ENCODE results near the gene DDX28.
A peak's percentile ranks its signal among the peaks of the same experiment; 100 is the strongest.

Gene DDX28, protein sequence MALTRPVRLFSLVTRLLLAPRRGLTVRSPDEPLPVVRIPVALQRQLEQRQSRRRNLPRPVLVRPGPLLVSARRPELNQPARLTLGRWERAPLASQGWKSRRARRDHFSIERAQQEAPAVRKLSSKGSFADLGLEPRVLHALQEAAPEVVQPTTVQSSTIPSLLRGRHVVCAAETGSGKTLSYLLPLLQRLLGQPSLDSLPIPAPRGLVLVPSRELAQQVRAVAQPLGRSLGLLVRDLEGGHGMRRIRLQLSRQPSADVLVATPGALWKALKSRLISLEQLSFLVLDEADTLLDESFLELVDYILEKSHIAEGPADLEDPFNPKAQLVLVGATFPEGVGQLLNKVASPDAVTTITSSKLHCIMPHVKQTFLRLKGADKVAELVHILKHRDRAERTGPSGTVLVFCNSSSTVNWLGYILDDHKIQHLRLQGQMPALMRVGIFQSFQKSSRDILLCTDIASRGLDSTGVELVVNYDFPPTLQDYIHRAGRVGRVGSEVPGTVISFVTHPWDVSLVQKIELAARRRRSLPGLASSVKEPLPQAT

DNA sequence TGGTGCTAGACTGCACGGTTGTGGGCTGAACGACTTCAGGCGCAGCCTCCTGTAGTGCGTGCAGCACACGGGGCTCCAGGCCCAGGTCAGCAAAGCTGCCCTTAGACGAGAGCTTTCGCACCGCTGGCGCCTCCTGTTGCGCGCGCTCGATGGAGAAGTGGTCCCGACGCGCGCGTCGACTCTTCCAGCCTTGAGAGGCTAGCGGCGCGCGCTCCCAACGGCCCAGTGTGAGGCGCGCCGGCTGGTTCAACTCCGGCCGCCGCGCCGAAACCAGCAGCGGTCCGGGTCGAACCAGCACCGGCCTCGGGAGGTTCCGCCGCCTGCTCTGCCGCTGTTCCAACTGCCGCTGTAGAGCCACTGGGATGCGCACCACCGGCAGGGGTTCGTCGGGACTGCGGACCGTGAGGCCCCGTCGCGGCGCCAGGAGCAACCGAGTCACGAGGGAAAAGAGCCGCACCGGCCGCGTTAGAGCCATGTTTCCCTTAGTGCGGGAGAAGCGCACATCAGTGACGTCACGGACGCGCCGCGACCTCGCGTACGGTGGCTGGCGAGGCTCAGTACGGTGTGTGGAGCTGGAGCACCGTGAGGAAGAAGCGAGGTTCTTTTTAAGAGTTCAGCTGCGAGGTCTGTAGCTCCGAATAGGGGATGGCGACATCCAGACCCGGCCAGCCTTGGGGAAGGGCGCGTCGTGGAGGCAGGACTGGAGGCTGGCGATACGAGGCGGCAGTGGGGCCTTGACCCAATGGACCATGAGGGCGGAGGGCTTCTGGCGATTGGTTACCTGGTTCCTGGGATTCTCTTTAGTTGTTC, at the start of gene DDX28, which contains the start of gene DUS2:
Gene DDX28, minus strand, starts transcription at position 505 of the 810 bp plus-strand sequence. Its CDS starts 30 bp downstream, at position 475.
Gene DUS2, plus strand, starts transcription at position 557 of the 810 bp plus-strand sequence. CDS start 14,740 bp downstream, outside the sequence.
- FAIRE-seq (peak; percentile 78), DNase-seq (ENCODE audit: insufficient read length, low spot score) (peak; percentile 83)

DNA sequence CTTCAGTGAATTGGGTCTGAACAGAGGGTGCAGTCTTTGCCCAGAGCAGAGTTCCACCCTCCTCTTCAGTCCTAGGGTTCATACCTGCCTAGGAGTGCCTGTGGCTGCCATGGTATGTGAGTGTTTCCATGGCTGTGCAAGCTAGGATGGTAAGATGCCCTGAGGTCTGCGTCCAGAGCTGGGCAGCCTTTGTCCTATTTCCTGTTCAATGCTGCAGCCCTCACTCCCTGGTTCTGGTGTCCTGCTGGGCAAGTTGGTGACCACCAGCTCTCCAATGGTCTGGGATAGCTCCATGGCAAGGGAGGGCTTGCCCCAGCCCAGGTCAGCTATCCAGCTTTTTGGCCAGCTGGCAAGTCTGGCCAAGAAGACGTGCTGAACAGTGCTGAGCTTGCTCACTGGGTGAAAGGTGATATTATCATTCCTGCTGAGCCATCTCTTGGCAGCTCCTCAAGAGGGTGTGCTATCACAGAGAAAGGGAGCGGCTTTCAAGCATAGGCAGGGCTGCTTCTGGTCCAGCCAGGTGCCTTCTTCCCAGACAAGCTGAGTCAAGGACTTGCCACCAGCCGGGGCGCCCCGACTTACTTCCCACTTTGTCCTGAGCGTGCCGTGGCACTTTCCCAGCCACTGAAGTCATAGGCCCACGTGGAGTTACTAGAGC, 49.1 kb upstream of the DDX28 start:
- FAIRE-seq (no peak), DNase-seq (ENCODE audit: insufficient read length, low spot score) (no peak)

DNA sequence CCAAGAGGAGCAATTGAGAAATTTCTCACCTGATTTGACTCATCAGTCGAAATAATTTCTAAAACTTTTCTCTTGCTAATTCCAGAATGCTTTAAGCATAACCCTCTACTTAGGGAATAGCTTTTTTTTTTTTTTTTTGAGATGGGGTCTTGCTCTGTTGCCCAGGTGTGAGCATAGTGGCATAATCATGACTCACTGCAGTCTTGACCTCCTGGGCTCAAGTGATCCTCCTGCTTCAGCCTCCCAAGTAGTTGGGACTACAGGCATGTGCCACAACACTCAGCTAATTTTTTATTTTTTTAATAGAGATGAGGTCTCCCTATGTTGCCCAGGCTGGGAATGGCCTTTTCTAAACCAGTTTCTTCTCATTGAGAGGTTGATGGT, 48.5 kb upstream of the DDX28 start:
- FAIRE-seq = no peak

DNA sequence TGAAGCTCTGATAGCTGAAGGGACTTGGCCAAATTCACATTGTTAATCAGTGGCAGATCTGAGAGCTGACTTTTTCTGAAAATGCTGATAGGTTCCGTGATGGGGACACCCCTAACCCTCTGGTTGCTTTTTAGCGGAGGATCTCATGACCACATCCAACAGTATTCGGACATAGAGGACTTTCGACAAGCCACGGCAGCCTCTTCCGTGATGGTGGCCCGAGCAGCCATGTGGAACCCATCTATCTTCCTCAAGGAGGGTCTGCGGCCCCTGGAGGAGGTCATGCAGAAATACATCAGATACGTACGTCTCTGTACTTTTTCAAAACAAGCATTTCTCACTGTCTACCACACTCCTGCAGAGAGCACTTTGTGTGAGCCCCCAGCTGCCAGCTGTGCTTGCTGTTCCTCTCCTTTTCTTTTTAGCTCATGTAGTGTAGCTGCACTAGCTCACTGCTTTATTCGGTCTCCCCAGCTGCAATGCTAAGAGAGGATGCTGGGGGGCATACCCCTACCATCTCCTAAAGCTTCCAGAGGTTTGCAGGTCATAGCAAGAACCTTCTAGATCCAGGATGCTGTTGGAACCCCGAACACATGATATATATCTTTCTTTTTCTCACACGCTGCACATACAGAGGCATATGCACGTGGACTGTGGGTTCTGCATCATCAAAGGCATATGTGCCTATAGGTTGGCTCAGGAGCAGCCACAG, 47.9 kb upstream of the DDX28 start:
- peak; percentile 97 for FAIRE-seq
- no peak for DNase-seq (ENCODE audit: insufficient read length, low spot score)

More for the DNA sequence above, 48.5 kb upstream of the DDX28 start:
- no peak for DNase-seq (ENCODE audit: insufficient read length, low spot score)

DNA sequence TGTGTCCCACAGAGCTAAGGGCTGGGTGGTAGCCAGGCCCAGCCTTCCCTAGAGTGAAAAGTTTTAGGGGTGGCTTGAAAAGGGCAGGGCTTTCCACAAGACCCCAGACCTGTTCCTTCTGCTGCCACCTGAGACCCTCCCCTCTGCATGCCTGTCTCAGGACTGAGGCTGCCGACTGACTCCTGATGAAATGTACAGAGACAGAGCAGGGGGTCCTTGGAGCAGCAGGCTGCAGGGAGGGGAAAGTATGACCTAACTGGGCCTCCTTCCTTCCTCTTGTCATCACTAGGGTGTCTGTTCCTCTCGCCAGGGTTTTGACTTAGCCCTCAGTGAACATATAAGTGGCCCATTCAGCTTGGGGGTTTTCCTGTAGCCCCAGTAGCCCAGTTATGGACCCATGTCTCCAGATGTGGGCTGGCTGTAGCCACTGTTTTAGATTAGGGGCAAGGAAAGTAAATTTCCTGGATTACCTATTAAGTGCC, 47.3 kb upstream of the DDX28 start:
- DNase-seq (ENCODE audit: insufficient read length, low spot score) (no peak), FAIRE-seq (no peak)

DNA sequence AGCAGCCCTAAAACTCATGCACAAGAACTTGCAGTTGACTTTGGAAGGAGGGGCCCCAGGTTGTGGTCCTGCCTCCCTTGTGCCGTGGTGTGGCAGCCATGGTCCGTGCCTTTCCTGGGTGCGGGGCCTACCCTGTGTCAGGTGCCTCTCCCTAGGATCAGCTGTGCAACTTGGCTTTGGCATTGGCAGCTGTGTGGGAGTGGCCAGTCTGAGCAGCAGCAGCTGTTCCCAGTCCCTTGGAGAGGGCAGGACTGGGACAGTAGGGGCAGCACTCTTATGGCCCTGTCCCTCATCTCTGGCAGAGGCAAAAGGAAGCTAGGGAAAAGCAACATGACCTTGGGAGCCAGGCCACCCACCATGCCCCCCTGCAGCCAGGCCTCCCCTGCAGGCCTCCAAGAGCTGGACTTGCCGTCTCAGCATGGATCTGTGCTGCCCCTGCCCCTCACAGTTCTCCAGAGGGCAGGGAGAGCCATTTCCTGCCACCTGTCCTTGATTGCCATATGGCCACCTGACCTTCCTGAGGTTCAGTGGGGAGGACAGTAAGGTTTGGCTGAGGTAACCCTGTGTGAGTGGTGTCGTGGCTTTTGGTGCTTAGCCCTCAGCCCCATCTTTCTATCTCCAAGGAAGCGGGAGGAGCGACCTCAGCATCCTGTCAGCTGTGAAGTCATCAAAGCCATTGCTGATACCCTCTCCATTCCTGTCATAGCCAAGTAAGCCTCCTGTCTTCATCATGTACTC, 46.6 kb upstream of the DDX28 start:
- no peak for FAIRE-seq

DNA sequence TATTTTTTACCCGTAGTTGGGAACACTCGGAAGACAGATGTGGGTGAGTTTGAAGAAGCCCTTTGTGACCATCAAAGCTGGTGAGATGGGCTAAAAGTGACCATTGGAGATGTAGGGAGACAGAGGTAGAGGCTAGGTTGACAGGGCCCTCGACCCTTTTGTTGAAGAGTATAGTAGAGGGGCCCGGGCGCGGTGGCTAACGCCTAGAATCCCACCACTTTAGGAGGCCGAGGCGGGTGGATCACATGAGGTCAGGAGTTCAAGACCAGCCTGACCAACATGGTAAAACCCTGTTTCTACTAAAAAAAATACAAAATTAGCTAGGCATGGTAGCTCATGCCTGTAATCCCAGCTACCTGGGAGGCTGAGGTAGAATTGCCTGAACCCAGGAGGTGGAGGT, 45.9 kb upstream of the DDX28 start:
- DNase-seq (ENCODE audit: insufficient read length, low spot score) (no peak), FAIRE-seq (no peak)

More for the DNA sequence above, 46.6 kb upstream of the DDX28 start:
- DNase-seq (ENCODE audit: insufficient read length, low spot score) = no peak

DNA sequence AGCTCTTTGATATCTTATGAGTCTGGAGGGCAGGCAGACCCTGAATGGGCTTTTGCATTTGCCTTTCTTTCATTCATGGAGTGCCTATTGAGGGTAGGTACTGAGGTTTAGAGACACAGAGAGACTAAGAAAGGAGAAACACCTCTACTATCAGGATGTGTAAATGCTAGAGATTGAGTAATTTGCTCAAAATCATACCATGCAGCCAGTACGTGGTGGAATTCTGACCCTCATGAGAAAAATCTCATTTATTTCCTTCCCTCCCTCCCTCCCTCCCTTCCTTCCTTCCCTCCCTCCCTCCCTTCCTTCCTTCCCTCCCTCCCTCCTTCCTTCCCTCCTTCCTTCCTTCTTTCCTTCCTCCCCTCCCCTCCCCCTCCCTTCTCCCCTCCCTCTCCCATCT, 43.7 kb upstream of the DDX28 start:
- DNase-seq (ENCODE audit: insufficient read length, low spot score) (no peak), FAIRE-seq (no peak)

DNA sequence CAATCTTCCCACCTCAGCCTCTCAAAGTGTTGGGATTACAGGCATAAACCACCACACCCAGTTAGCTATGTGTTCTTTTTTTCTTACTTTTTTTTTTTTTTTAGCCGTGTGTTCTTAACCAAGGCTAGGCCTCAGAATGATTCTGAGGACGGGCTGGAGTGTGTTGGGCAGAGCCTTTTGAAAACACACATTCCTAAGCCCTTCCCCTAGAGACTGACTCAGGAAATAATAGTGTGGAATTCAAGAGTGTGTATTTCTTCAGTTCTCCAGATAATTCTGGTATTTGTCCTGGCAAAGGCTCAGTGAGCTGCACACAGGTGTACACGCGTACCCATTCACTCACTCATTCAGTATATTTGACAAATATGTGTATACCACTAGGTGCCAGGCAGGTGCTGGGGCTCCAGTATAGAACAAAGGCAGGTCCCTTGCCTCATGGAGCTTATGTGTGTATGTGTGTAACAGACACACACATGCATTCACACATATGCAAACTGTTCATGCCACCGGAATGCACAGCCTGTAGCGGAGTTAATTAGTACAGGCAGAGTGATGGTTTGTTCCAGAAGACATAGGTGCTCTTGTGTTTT, 42.8 kb upstream of the DDX28 start:
- FAIRE-seq (no peak), DNase-seq (ENCODE audit: insufficient read length, low spot score) (no peak)

DNA sequence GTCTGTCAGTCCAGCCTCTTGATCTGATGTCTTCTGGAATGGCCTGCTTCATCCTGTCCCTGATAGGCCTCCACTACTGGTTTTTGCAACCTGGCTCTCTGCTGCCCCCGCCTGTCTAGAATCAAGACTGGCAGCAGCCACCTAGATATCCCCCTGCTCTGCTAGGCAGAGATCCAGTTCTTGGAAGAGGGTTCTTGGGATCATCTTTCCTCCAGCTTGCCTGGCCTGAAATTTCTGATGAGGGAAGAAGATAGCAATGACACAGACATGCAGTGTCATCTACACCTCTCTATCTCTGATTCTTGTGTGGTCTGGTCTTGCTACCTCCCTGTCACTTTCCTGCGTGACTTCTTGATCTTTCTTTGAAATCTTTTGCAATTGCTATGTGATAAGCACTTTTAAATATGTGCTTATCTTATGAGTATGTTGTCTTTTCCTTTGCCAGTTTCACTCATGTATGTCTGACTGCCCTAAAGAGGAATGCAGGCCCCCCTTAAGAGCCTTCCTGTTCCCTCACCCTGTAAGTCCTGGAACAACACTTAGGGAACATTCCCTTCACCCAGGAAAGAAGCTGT, 41.8 kb upstream of the DDX28 start:
- FAIRE-seq (peak; percentile 90), DNase-seq (ENCODE audit: insufficient read length, low spot score) (no peak)

DNA sequence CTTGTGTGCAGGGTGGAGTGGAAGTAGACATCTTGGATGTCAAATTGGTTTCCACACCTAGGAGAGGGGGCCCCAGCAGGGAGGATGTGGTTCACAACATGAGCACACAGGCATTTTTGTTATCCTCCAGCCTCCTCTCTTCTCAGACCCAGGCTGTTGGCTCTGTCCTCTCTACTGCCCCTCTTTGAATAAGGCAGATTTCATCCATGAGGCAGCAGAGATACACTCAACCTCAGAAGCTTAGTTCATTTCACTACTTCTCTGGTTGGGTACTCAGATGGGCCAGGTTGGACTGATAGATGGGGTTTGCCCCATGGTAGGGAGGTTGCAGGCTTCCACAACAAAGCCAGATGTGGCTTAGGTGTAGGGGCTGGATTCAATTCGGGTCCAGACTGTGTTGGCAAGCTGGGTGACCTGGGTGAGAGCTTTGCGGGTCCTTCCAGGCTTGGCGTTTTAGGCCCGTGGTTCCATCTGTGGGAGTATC, 39.9 kb upstream of the DDX28 start:
- FAIRE-seq = no peak

DNA sequence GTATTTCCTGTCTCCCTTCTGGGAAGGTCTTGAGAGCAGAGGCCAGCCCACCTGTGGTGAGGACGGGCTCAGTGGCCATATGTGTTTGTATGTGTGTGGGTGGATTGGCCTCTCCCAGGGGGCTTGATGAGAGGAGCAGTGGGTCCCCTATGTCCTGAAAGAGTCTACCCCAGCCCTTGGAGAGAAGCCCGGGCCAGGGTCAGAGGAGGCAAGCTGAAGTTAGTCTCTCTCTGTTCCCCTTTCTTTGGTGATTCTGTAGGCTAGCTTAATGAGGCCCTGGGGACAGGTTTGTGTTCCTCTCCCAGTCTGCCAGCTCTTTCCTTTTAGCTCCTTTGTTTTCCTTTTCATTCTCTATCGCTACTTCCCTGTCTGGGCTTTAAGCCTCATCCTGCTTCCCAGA, 38.4 kb upstream of the DDX28 start:
- FAIRE-seq (no peak), DNase-seq (ENCODE audit: insufficient read length, low spot score) (no peak)

More for the DNA sequence above, 39.9 kb upstream of the DDX28 start:
- DNase-seq (ENCODE audit: insufficient read length, low spot score) = no peak

DNA sequence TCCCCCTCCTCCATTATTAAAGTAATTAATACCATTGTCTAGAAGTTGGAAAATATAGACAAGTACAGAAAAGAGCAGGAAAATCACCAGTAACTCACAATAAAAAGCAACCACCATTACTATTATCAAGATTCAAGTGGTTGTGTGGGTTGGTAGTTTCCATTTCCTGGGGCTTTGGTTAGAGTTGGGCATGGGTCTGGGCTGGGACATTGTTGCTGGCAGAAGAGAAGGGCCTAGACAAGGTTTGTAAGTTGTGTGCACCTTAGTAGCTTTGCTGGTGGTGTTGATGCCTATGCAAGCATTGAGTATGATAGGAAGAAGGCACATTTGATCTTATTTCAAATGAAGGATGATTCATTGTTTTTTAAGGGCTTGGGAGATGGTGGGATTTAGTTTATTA, 36.8 kb upstream of the DDX28 start:
- no peak for FAIRE-seq
- DNase-seq (ENCODE audit: insufficient read length, low spot score) = no peak

DNA sequence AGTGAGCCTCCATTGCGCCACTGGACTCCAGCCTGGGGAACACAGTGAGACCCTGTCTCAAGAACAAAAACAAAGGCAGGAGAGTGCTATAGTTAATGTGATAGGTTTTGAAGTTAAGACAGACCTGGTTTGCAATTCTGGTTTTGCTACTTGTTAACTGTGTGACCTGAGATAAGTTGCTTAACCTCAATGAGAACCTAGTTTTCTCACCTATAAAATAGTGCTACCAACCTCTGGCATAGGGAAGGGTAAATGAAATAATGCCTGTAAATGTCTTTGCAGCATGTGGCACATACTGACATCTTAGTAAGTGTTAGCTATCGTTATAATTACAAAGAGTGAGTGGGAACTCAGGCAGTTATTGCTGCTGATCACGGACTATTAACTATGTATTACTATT, 32.4 kb upstream of the DDX28 start:
- no peak for FAIRE-seq

DNA sequence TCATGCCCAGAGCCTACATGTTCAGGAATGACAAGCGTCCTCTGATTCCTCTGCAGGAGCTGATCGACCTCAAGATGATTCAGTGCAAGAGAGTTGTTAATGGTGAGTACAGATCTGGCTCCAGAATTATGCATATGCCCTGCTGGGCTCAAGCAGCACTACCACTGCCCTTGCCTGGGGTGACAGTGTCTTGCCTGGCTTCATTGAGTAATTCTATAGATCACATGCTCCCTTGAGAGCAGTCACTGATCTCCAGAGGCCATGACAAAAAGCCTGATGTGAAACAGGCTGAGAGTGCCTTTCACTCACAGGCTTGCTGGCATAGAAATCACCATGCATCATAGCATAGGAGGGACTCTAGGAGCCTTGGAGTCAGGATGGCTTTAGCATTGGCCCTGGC, 26.4 kb upstream of the DDX28 start:
- DNase-seq (ENCODE audit: insufficient read length, low spot score) (no peak), FAIRE-seq (no peak)

More for the DNA sequence above, 32.4 kb upstream of the DDX28 start:
- no peak for DNase-seq (ENCODE audit: insufficient read length, low spot score)

DNA sequence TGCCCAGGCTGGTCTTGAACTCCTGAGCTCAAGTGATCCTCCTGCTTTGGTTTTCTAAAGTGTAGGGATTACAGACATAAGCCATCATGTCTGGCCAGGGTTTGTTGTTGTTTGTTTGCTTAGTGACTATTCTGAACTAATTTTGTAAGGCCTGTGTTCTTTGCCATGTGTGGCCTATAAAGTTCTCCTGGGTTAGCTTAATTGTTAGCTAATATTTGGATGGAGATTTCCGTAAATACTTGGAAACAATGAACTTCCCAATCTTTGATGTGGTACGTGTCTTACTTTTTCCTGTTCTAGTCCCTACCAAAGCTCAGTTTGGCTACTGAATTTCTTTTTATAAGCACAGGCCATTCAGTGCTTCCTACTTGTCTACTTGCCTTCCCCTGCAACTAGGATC, 25.0 kb upstream of the DDX28 start:
- FAIRE-seq (no peak), DNase-seq (ENCODE audit: insufficient read length, low spot score) (no peak)

DNA sequence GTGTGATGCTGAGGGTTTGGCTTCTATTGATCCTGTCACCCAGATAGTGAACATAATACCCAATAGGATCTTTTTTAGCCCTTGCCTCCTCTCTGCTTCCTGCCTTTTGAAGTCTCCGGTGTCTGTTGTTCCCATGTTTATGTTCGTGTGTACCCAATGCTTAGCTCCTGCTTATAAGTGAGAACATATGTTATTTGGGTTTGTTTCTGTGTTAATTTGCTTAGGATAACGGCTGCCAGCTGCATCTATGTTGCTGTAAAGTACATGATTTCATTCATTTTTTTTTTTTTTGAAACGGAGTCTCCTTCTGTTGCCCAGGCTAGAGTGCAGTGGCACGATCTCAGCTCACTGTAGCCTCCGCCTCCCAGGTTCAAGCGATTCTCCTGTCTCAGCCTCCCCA, 23.1 kb upstream of the DDX28 start:
- DNase-seq (ENCODE audit: insufficient read length, low spot score) (no peak), FAIRE-seq (no peak)

DNA sequence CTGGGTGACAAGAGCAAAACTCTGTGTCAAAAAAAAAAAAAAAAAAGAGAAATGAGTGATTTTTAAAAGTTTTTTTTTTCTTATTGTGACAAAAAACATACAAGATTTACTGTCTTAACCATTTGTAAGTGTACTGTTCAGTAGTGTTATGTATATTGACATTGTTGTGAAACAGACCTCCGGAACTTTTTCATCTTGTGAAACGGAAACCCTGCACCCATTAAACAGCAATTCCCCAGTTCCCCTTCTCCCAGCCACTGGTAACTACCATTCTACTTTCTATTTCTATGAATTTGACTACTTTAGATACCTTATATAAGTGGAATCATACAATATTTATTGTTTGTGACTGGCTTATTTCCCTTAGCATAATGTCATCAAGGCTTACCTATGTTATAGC, 18.8 kb upstream of the DDX28 start:
- DNase-seq (ENCODE audit: insufficient read length, low spot score) (no peak), FAIRE-seq (peak; percentile 39)
